HepG2 (cell line): ENCODE data around the gene PRMT7. TPM values are rescaled to one million over a fixed set of nuclear protein-coding genes. Genes with fewer than 3 reads are reported as not detected.

ENCODE experiments used
- ATAC-seq: fragments of 200-7000 bp; cut with Tn5 transposase; 3 replicates; pipeline ENCODE4 v1.9.1; 2020; ENCODE audit warnings: mild to moderate bottlenecking, moderate library complexity
- BruUV-seq: library from RNA; stranded (reverse); fragments of 400-500 nt; replicated peaks from 2 replicates; lab custom pipeline; 2021; lab: Mats Ljungman, UMichigan
- CTCF ChIA-PET: fragments of 300-600 bp; formaldehyde crosslinking; extraction: SDS; loops from one replicate; lab custom pipeline; 2021; ENCODE audit warnings: low total read pairs, inconsistent platforms, low intra/inter-chr PET ratio; lab: Yijun Ruan, JAX
- POLR2A ChIA-PET: fragments of 350-600 bp; sonication (Branson Sonifier 250); formaldehyde crosslinking; loops from one replicate; lab custom pipeline; 2020; ENCODE audit warnings: antibody characterized with exemption, inconsistent platforms; lab: Yijun Ruan, JAX
- DNase-seq: peaks from one replicate; pipeline ENCODE4 v3.0.0-alpha.2; 2015; ENCODE audit warnings: low spot score
- FAIRE-seq: peaks from 3 replicates; lab custom pipeline; 2011; peaks lifted over from hg19 to GRCh38; lab: Jason Lieb, UNC
- H2AFZ ChIP-seq: one replicate; pipeline ENCODE4 v1.6.1; 2011; ENCODE audit warnings: low read length, inconsistent platforms
- H3K27ac ChIP-seq: fragments of 300-600 bp; 3 replicates; pipeline ENCODE4 v1.8.0; 2011; ENCODE audit warnings: mixed run types, mild to moderate bottlenecking, mixed read lengths, low read length, inconsistent platforms; ENCODE audit not compliant: insufficient read depth; ENCODE audit errors: extremely low read length
- H3K27me3 ChIP-seq, 2 experiments: fragments of 200-600 bp in 1 of 2; 2 replicates in 1 of 2; 3 replicates in 1 of 2; pipeline versions ENCODE4 v1.6.0 to v1.8.0; 2011; ENCODE audit warnings: low read length in 2 of 2, mild to moderate bottlenecking in 2 of 2, moderate library complexity in 2 of 2, inconsistent platforms in 1 of 2; ENCODE audit not compliant: insufficient read depth in 2 of 2, control insufficient read depth in 1 of 2
- H3K36me3 ChIP-seq, 2 experiments: fragments of 200-600 bp in 1 of 2; replicated peaks in 1 of 2; 2 replicates in 1 of 2; 3 replicates in 1 of 2; pipeline versions ENCODE4 v1.5.1 to v1.8.0; 2011; ENCODE audit warnings: low read length in 2 of 2, inconsistent platforms in 1 of 2; ENCODE audit not compliant: insufficient read depth in 2 of 2, control insufficient read depth in 1 of 2
- H3K4me1 ChIP-seq: 2 replicates; pipeline ENCODE4 v1.5.1; 2012; ENCODE audit warnings: low read length, inconsistent platforms; ENCODE audit not compliant: insufficient read depth
- H3K4me2 ChIP-seq: 2 replicates; pipeline ENCODE4 v1.6.0; 2011; ENCODE audit warnings: low read depth, low read length, inconsistent platforms
- H3K4me3 ChIP-seq, 3 experiments: fragments of 200-600 bp in 1 of 3; sonication (generic), shearing (Covaris generic) in 1 of 3; replicated peaks in 1 of 3; 2 replicates each; pipeline ENCODE4 v1.5.1; 2011 to 2016; ENCODE audit warnings: low read length in 3 of 3, inconsistent platforms in 2 of 3, low read depth in 2 of 3, mild to moderate bottlenecking in 2 of 3, control low read depth in 1 of 3, mixed read lengths in 1 of 3; ENCODE audit not compliant: insufficient read depth in 1 of 3
- H3K79me2 ChIP-seq: one replicate; pipeline ENCODE4 v1.6.1; 2011; ENCODE audit warnings: low read length, inconsistent platforms; ENCODE audit not compliant: insufficient read depth
- H3K9ac ChIP-seq: 2 replicates; pipeline ENCODE4 v1.6.0; 2011; ENCODE audit warnings: mild to moderate bottlenecking, low read depth, low read length, inconsistent platforms; ENCODE audit not compliant: insufficient read depth
- H3K9me3 ChIP-seq: 2 replicates; pipeline ENCODE4 v1.5.1; 2012; ENCODE audit warnings: mild to moderate bottlenecking, low read length
- H4K20me1 ChIP-seq: 2 replicates; pipeline ENCODE4 v1.6.0; 2011; ENCODE audit warnings: inconsistent platforms, mild to moderate bottlenecking, low read length, moderate library complexity; ENCODE audit not compliant: insufficient read depth
- AGO2 ChIP-seq: fragments of 200-400 bp; formaldehyde crosslinking; optimal IDR thresholded peaks from 2 replicates; pipeline ENCODE3; 2017; ENCODE audit warnings: mild to moderate bottlenecking, low read depth, low read length, moderate library complexity
- POLR2AphosphoS5 ChIP-seq: IDR thresholded peaks from 2 replicates; pipeline ENCODE4 v1.6.1; 2012; ENCODE audit warnings: low read depth, low read length
- SUZ12 ChIP-seq: fragments of 150-350 bp; IDR thresholded peaks from 2 replicates; pipeline ENCODE4 v1.6.1; 2014; ENCODE audit warnings: low read depth, low read length
- ZNF121 ChIP-seq: sonication (generic); formaldehyde crosslinking; IDR thresholded peaks from 2 replicates; pipeline ENCODE4 v1.5.0; 2020; ENCODE audit warnings: mild to moderate bottlenecking, missing genetic modification reagents
- ZNF558 ChIP-seq: sonication (generic); formaldehyde crosslinking; IDR thresholded peaks from 2 replicates; pipeline ENCODE4 v1.9.0; 2022; ENCODE audit warnings: mild to moderate bottlenecking, missing genetic modification reagents, borderline replicate concordance
- WGBS: methylation state at CpG from one replicate; pipeline ENCODE4 v1.1.6; 2017; ENCODE audit warnings: low lambda C conversion rate; 5-methylcytosine and 5-hydroxymethylcytosine counted together
- in situ Hi-C: cut with HindIII; loops from 2 replicates; pipeline ENCODE4 v1.10.0; 2017; ENCODE audit warnings: low pct_unique_long_range_greater_than_20kb; ENCODE audit not compliant: extremely low pct_ligation_motif_present
- intact Hi-C: fragments of 100-400 bp; cut with micrococcal nuclease; formaldehyde crosslinking; loops from one replicate; pipeline ENCODE4 v1.10.0; 2022; ENCODE audit not compliant: unreplicated experiment
- polyA plus RNA-seq, 8 experiments: library from polyadenylated mRNA; depleted of rRNA in 3 of 8; stranded (reverse) in 7 of 8; unstranded in 1 of 8; fragments of >200 nt; fragmentation: Illumina TruSeq in 4 of 8; extraction: Trizol in 4 of 8; gene quantifications; 2 replicates each; pipeline versions ENCODE4 v1.2.1 to v1.2.3, GENCODE V29; 2011 to 2016; ENCODE audit warnings: low read depth in 4 of 8, missing spikeins in 1 of 8, mixed read lengths in 1 of 8; ENCODE audit not compliant: insufficient read depth in 1 of 8
- total RNA-seq, 5 experiments: library from RNA; depleted of rRNA; stranded (reverse); fragments of >200 nt; fragmentation: Illumina TruSeq; extraction: Trizol; gene quantifications; 2 replicates each; pipeline ENCODE4 v1.2.3, GENCODE V29; 2016; ENCODE audit warnings: low read depth in 1 of 5

PRMT7 gene
- total and polyA plus RNA-seq, 2 of the 13 experiments (the other 11 are each of a cell fraction or from before 2014, with no cell fraction given), result 47.5 to 55.0 TPM

- Histone ChIP-seq H3K36me3 (peaks cover 67 to 92% of the 10 kb centered on the region in 2 experiments), H2AFZ (no peak overlapping the region), H3K9me3 (no peaks in the 10 kb centered on the region), H4K20me1 (no peaks in the 10 kb centered on the region), H3K9ac (no peak overlapping the region), H3K27me3 (no peaks in the 10 kb centered on the region), H3K4me2 (no peak overlapping the region), H3K4me1 (peaks cover 3% of the 10 kb centered on the region), H3K4me3 (no peak overlapping the region), H3K27ac (no peak overlapping the region), H3K79me2 (peaks cover 4% of the 10 kb centered on the region)
- no peak for DNase-seq
- no peak for FAIRE-seq
- TF ChIP-seq SUZ12, result no peak
- TF ChIP-seq ZNF121 (CRISPR knock-in tag), result peak; percentile 64
- intact Hi-C loops (no loop called here), in situ Hi-C loops (no loop called here)
- 98% methylated on average over 5 of the region's 5 CpGs for WGBS
- ChIA-PET CTCF (no interaction called here), POLR2A (interaction anchor here (1.0 kb wide), 1 partner anchor 18 kb away, joined by 3 read pairs; the partner anchor contains the start of genes PRMT7 and SLC7A6OS)
- ATAC-seq, result no peak
- BruUV-seq, result no TSS peak
These were observed 18.4 kb upstream of the PRMT7 start for GRCh38 chr16:68292425-68292824.

- DNase-seq (no peak), FAIRE-seq (no peak), ATAC-seq (no peak)
- Histone ChIP-seq H3K27ac (no peak overlapping the region), H3K79me2 (no peaks in the 10 kb centered on the region), H3K4me1 (peaks cover 37% of the 10 kb centered on the region), H3K9me3 (no peaks in the 10 kb centered on the region), H3K4me3 (no peak overlapping the region), H3K27me3 (no peaks in the 10 kb centered on the region), H3K36me3 (peaks cover 60 to 97% of the 10 kb centered on the region in 2 experiments), H3K9ac (no peak overlapping the region), H3K4me2 (no peak overlapping the region), H4K20me1 (0 out of 2 replicates have a peak, but pooled peaks cover 2% of the 10 kb centered on the region), H2AFZ (no peak overlapping the region)
- intact Hi-C loops (no loop called here), in situ Hi-C loops (no loop called here)
- ChIA-PET POLR2A (interaction anchor here (0.5 to 5.9 kb wide), 6 partner anchors 13 to 273 kb away, joined by 3 to 60 read pairs (median 10); partner anchors contain the start of genes PRMT7, SLC7A6 and SLC7A6OS), CTCF (no interaction called here)
- BruUV-seq, result no TSS peak
- TF ChIP-seq ZNF558 (CRISPR knock-in tag) (no peak), POLR2AphosphoS5 (peak; percentile 22; the same call in 1 of the 2 replicates), AGO2 (peak; percentile 21)
- 93% methylated on average over 12 of the region's 12 CpGs for WGBS
These were observed 14.5 kb upstream of the PRMT7 start for GRCh38 chr16:68296291-68296690.
